ENCODE data around the gene OR2AT4. TPM values are rescaled to one million over a fixed set of nuclear protein-coding genes. Genes with fewer than 3 reads are reported as not detected.

The OR2AT4 gene
- not detected for polyA plus RNA-seq (2013, experiment 1 of 2)
- not detected for polyA plus RNA-seq (2013, experiment 2 of 2)

GRCh38 chr11:75096456-75097172 lies at the start of gene OR2AT4:
OR2AT4 (minus strand) TSS chr11:75096876.
- Histone ChIP-seq H3K27ac (ENCODE audit: low read depth, low read length, severe bottlenecking) (no peak within 1 kb of the TSS), H3K9me3 (ENCODE audit: control insufficient read depth, low read length) (no peaks in the 10 kb centered on the region), H3K4me1 (ENCODE audit: control insufficient read depth, insufficient read depth, low read length, poor library complexity, severe bottlenecking) (peaks cover 6% of the 10 kb centered on the region), H3K36me3 (ENCODE audit: control insufficient read depth, insufficient read depth, low read length) (no peaks in the 10 kb centered on the region), H3K4me3 (ENCODE audit: extremely low read depth, insufficient read depth, low read length, poor library complexity, severe bottlenecking) (no peak within 1 kb of the TSS)
- 96 to 100% methylated on average over 5 to 7 of the region's 9 CpGs for WGBS, 2 experiments (ENCODE audit: insufficient coverage in 2 of 2)

- H3K36me3 ChIP-seq (ENCODE audit: control insufficient read depth, insufficient read depth, low read length): no peaks in the 10 kb centered on the region
- no peaks in the 10 kb centered on the region for H3K9me3 ChIP-seq (ENCODE audit: control insufficient read depth, low read length)
- peaks cover 44% of the 10 kb centered on the region for H3K4me1 ChIP-seq (ENCODE audit: control insufficient read depth, insufficient read depth, low read length, poor library complexity, severe bottlenecking)
- WGBS, 2 experiments (ENCODE audit: insufficient coverage in 2 of 2): 62 to 75% methylated on average over 2 to 3 of the region's 6 CpGs
- H3K4me3 ChIP-seq (ENCODE audit: extremely low read depth, insufficient read depth, low read length, poor library complexity, severe bottlenecking): no peak overlapping the region
- no peak overlapping the region for H3K27ac ChIP-seq (ENCODE audit: low read depth, low read length, severe bottlenecking)
These were observed 49.4 kb upstream of the OR2AT4 start for GRCh38 chr11:75145972-75146519.

- Histone ChIP-seq H3K27ac (ENCODE audit: low read depth, low read length, severe bottlenecking) (no peak overlapping the region), H3K4me1 (ENCODE audit: control insufficient read depth, insufficient read depth, low read length, poor library complexity, severe bottlenecking) (peaks cover 44% of the 10 kb centered on the region), H3K4me3 (ENCODE audit: extremely low read depth, insufficient read depth, low read length, poor library complexity, severe bottlenecking) (no peak overlapping the region), H3K9me3 (ENCODE audit: control insufficient read depth, low read length) (no peaks in the 10 kb centered on the region), H3K36me3 (ENCODE audit: control insufficient read depth, insufficient read depth, low read length) (no peaks in the 10 kb centered on the region)
- WGBS, 2 experiments (ENCODE audit: insufficient coverage in 2 of 2): 87 to 97% methylated on average over 4 to 6 of the region's 9 CpGs
These were observed 48.7 kb upstream of the OR2AT4 start for GRCh38 chr11:75145196-75145971.

- Histone ChIP-seq H3K9me3 (ENCODE audit: control insufficient read depth, low read length) (no peaks in the 10 kb centered on the region), H3K4me1 (ENCODE audit: control insufficient read depth, insufficient read depth, low read length, poor library complexity, severe bottlenecking) (peaks cover 44% of the 10 kb centered on the region), H3K27ac (ENCODE audit: low read depth, low read length, severe bottlenecking) (no peak overlapping the region), H3K36me3 (ENCODE audit: control insufficient read depth, insufficient read depth, low read length) (no peaks in the 10 kb centered on the region), H3K4me3 (ENCODE audit: extremely low read depth, insufficient read depth, low read length, poor library complexity, severe bottlenecking) (no peak overlapping the region)
- 10 to 20% methylated on average over 1 to 2 of the region's 3 CpGs for WGBS, 2 experiments (ENCODE audit: insufficient coverage in 2 of 2)
These were observed 48.0 kb upstream of the OR2AT4 start for GRCh38 chr11:75144716-75145014.

- 39 to 59% methylated on average over 2 to 4 of the region's 6 CpGs for WGBS, 2 experiments (ENCODE audit: insufficient coverage in 2 of 2)
- H3K4me3 ChIP-seq (ENCODE audit: extremely low read depth, insufficient read depth, low read length, poor library complexity, severe bottlenecking): no peak overlapping the region
- H3K4me1 ChIP-seq (ENCODE audit: control insufficient read depth, insufficient read depth, low read length, poor library complexity, severe bottlenecking): peaks cover 44% of the 10 kb centered on the region
- H3K27ac ChIP-seq (ENCODE audit: low read depth, low read length, severe bottlenecking): peak overlapping the region; percentile 60
- no peaks in the 10 kb centered on the region for H3K36me3 ChIP-seq (ENCODE audit: control insufficient read depth, insufficient read depth, low read length)
- H3K9me3 ChIP-seq (ENCODE audit: control insufficient read depth, low read length): no peaks in the 10 kb centered on the region
These were observed 46.7 kb upstream of the OR2AT4 start for GRCh38 chr11:75143420-75143731.

- WGBS, 2 experiments (ENCODE audit: insufficient coverage in 2 of 2): 51 to 55% methylated on average over 8 to 10 of the region's 10 CpGs
- H3K9me3 ChIP-seq (ENCODE audit: control insufficient read depth, low read length): no peaks in the 10 kb centered on the region
- H3K4me1 ChIP-seq (ENCODE audit: control insufficient read depth, insufficient read depth, low read length, poor library complexity, severe bottlenecking): peaks cover 41% of the 10 kb centered on the region
- H3K4me3 ChIP-seq (ENCODE audit: extremely low read depth, insufficient read depth, low read length, poor library complexity, severe bottlenecking): no peak overlapping the region
- H3K27ac ChIP-seq (ENCODE audit: low read depth, low read length, severe bottlenecking): peak overlapping the region; percentile 60
- H3K36me3 ChIP-seq (ENCODE audit: control insufficient read depth, insufficient read depth, low read length): no peaks in the 10 kb centered on the region
These were observed 46.2 kb upstream of the OR2AT4 start for GRCh38 chr11:75142714-75143419.

- no peak overlapping the region for H3K27ac ChIP-seq (ENCODE audit: low read depth, low read length, severe bottlenecking)
- H3K4me3 ChIP-seq (ENCODE audit: extremely low read depth, insufficient read depth, low read length, poor library complexity, severe bottlenecking): no peak overlapping the region
- peaks cover 26% of the 10 kb centered on the region for H3K4me1 ChIP-seq (ENCODE audit: control insufficient read depth, insufficient read depth, low read length, poor library complexity, severe bottlenecking)
- WGBS, 2 experiments (ENCODE audit: insufficient coverage in 2 of 2): 69 to 72% methylated on average over 6 of the region's 6 CpGs
- no peaks in the 10 kb centered on the region for H3K9me3 ChIP-seq (ENCODE audit: control insufficient read depth, low read length)
- H3K36me3 ChIP-seq (ENCODE audit: control insufficient read depth, insufficient read depth, low read length): no peaks in the 10 kb centered on the region
These were observed 44.5 kb upstream of the OR2AT4 start for GRCh38 chr11:75141166-75141565.

GRCh38 chr11:75140269-75141138 lies 43.8 kb upstream of the OR2AT4 start:
- 46% methylated on average over 18 of the region's 22 CpGs for WGBS, 2 experiments (ENCODE audit: insufficient coverage in 2 of 2)
- Histone ChIP-seq H3K4me3 (ENCODE audit: extremely low read depth, insufficient read depth, low read length, poor library complexity, severe bottlenecking) (no peak overlapping the region), H3K27ac (ENCODE audit: low read depth, low read length, severe bottlenecking) (no peak overlapping the region), H3K4me1 (ENCODE audit: control insufficient read depth, insufficient read depth, low read length, poor library complexity, severe bottlenecking) (peaks cover 21% of the 10 kb centered on the region), H3K36me3 (ENCODE audit: control insufficient read depth, insufficient read depth, low read length) (no peaks in the 10 kb centered on the region), H3K9me3 (ENCODE audit: control insufficient read depth, low read length) (no peaks in the 10 kb centered on the region)

- 80% methylated on average over 1 of the region's 1 CpG; no CpG with 5 or more reads in 1 of the 2 experiments for WGBS, 2 experiments (ENCODE audit: insufficient coverage in 2 of 2)
- Histone ChIP-seq H3K9me3 (ENCODE audit: control insufficient read depth, low read length) (no peaks in the 10 kb centered on the region), H3K27ac (ENCODE audit: low read depth, low read length, severe bottlenecking) (no peak overlapping the region), H3K36me3 (ENCODE audit: control insufficient read depth, insufficient read depth, low read length) (no peaks in the 10 kb centered on the region), H3K4me3 (ENCODE audit: extremely low read depth, insufficient read depth, low read length, poor library complexity, severe bottlenecking) (no peak overlapping the region), H3K4me1 (ENCODE audit: control insufficient read depth, insufficient read depth, low read length, poor library complexity, severe bottlenecking) (peaks cover 5% of the 10 kb centered on the region)
These were observed 39.0 kb upstream of the OR2AT4 start for GRCh38 chr11:75135651-75136050.
